Skeletal muscle cell (primary cell): Measurements from ENCODE around the gene ARF3.
A peak's percentile ranks its signal among the peaks of the same experiment; 100 is the strongest.

Experiments used
- DNase-seq: peaks from one replicate; pipeline ENCODE4 v3.0.0-alpha.2; 2010; ENCODE audit warnings: low read depth
- H3K4me3 ChIP-seq: 2 replicates; pipeline ENCODE4 v1.5.1; 2011; ENCODE audit warnings: low read depth, mild to moderate bottlenecking, control low read depth, low read length, moderate library complexity

The ARF3 gene

DNA sequence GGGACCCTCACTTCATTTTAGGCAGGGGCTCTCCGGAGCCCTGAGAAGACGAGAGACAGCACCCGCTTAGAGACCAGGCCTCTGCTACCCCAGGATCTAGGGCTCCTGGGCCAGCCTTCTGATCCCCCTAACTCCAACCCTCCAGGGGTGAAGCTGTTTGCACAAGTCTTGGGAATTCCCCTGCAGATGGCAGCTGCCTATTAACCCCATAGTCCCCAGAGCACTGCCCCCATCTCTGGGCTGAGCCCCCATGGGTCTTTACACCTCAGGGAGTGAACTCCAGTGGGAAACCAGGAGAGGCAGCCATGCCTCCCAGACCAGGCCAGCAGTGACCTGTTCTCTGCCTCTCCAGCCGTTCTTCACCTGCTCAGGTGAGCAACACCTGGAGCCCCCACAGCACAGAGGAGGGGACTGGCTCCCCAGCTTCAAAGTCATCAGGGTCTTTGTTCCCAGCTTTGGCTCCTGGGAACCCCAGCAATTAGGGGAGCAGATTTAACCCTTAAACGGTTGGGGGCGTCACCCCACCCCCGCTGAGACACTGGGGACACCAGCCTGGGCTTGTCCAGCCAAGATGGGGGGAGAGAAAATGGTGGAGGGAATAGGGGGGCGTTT, 12.0 kb upstream of the ARF3 start:
- no peak for DNase-seq
- H3K4me3 ChIP-seq = no peak overlapping the region

- DNase-seq = no peak
- no peak overlapping the region for H3K4me3 ChIP-seq
These were observed 11.2 kb upstream of the ARF3 start for GRCh38 chr12:48968467-48968866.

DNA sequence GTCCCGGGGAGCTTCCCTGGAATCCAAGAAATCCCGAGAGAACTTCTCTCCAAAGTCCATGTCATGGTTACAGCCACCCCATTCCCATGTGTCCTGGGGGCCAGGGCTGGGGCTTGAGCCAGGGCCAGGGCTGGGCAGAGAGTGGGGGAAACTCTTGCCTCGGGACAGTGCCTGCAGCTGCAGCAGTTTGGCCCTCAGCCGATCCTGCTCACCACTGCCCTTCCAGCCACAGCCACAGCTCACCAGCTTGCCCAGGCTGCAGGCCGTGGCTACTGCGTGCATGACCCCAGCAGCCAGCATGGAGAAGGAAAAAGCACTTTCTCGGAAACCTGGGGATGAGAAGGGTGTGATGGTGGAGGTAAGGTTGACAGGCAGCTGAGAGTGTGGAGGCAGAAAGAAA, 10.7 kb upstream of the ARF3 start:
- no peak for DNase-seq
- H3K4me3 ChIP-seq = no peak overlapping the region

DNA sequence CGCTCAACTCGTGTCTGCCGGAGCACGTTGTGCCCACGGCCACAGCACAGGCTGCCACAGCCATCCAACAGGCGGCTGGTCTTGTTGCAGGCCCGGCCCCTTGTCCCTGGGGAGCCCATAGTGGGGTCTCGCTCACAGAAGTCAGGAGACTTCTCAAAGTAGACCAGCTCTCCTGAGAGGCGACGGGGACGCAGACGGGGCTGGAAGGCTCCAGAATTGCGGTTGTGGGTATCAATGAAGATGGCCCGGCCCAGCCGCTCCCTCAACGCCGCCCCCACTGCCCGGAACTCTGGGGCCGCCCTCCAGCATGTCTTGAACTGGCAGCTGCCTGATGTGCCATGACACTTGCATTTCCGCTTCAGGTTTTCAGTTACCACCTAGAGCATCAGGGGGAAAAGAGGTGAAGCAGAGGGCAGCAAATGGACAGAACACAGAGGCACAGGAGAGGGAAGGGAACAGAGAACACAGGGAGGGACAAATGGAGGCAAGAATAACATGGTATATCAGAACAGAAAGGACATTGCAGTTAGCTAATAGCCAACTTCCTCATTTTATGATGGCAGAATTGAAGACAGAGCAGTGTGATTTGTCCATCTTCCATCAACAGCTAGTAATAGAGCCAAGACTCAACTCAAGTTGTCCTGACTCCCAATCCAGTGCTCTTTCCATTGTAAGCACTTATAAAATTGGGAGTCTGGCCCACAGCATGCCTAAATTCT, 9.0 kb upstream of the ARF3 start:
- H3K4me3 ChIP-seq = no peak overlapping the region

DNA sequence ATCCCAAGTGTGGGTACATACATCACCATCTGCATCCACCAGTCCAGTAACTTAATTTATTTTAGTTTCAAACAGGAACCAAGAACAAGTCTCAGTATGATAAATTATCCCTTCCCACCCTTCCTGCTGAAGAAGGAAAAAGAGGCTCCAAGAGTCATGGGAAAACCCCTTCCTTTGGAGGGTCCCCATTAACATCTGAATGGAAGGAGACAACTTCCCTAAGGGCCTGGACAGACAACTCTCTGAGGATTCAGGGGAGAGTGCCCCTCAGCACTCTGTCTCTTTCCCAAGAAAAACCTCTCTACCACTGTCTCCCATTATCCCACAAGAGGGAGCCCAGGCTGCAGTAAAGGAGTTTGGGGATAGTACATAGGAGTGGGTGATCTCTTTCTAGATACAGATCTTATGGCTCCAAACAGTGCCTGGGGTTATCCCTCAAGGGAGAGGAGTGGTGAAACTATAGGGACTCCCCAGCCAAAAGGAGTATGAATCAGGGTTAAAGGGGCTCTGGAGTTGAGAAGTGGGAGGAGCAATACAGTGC, 8.1 kb upstream of the ARF3 start:
- no peak for DNase-seq
- no peak overlapping the region for H3K4me3 ChIP-seq

More for the DNA sequence above, 9.0 kb upstream of the ARF3 start:
- no peak for DNase-seq

DNA sequence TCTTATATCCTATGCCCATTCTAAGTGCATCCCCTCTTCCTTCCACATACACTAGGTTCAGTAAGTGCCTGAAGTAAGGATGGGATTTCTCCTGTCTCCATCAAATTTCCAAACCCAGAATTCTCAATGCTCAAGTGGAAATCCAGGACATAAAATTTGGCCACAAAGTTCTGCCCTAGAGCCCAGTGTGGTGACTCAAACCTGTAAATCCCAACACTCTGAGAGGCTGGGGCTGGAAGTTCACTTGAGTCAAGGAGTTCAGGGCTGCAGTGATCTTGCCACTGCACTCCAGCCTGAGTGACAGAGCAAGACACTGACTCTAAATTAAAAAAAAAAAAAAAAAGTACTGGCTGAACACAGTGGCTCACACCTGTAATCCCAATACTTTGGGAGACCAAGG, 4.5 kb upstream of the ARF3 start:
- DNase-seq = no peak
- H3K4me3 ChIP-seq = no peak overlapping the region

DNA sequence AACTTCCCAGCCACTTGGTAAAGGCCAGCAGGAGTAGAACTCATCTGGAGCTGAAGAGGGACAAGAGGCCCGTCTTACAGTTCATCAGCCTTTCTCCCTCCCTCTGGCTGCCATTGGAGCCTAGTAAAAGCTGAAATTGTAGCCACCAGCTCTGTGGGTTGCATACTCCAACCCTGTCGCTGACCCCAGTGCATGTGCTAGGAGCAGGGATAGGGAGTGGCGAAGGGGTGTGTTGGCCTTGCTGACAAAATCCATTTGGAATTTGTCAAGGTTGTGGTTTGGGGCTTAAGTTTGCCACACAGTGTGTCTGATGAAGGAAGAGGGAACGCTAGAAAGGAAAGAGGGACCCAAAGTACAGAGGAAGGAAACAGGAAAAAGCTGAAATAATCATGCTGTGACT, 4.0 kb upstream of the ARF3 start:
- no peak for DNase-seq
- H3K4me3 ChIP-seq = no peak overlapping the region

GRCh38 chr12:48960834-48961233, 3.5 kb upstream of the ARF3 start:
- no peak overlapping the region for H3K4me3 ChIP-seq
- no peak for DNase-seq

DNA sequence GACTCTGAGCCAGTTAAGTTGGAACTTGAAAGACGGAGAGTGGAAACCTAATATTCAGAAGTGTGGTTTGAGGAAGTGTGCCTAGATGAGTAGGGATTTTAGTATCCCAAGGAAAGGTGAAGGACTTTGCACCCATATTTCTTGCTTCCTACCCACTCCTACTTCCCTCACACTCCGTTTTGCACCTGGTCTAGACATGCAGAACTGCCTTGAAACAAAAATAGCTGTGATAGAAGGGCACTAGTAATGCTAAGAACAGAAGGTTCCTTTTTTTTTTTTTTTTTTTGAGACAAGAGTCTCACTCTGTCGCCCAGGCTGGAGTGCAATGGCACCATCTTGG, 732 bp upstream of the ARF3 start:
- no peak for DNase-seq
- peak overlapping the region; percentile 95 for H3K4me3 ChIP-seq

DNA sequence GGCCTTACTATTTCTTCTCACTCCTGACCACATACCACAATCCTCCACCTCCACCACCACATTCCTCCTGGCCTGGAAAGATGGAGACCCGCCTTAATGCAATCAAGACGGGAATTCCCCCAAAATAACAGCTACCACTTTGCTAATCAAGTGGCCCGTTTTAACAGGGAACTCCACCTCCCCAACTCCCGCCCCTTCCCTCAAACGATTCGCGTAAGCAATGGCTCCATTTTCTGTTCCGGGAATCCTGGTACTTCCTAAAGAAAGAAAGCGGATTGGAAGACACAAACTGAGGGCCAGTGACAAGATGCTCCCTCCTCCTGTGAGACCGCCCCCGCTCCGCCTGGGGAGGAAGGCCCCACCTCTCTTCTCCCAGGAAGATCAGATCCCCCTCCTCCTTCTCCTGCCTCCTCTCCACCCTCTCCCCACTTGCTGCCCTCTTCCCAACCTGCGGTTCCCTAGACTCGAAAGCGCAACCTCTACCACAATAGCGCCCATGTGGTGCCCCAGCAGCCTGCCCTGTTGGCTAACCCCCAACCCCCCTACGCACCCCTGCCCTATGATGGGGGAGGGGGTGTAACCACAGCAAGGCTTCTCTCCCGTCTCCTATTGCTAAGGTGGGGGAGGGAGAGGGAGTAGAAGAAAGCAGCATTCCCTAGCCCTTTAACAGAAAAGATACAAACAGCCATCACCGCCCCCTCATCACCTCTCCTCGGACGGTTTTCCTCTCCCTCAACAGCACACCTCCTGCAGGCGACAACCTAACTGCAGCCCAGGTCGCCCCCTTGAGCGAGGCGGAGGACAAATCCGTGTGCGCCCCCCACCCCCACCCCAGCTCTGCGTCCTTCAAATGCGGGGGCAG, 777 bp downstream of the ARF3 start:
- H3K4me3 ChIP-seq = peak overlapping the region; percentile 95
- DNase-seq = peak; percentile 93

GRCh38 chr12:48954841-48955501, 2.3 kb downstream of the ARF3 start:
- H3K4me3 ChIP-seq = no peak overlapping the region
- no peak for DNase-seq

DNA sequence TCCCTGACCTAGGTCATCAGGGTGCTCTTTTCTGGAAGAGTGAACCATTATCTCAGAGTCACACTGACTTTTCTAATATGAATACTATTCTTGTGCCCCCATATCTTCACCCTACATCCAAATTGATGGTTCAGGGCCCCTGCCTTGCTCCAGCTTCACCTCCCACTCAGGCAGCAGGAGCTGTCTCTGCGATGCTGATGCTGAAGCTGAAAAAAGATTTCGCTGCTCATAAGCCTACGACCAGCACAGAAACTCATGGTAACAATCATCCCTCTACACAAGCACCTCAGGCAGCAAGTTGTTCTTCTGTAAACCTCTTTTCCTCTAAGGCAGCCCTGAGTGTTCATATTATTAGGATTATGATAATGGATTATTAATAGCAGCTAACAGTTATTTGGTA, 3.2 kb downstream of the ARF3 start:
- no peak for DNase-seq

GRCh38 chr12:48952691-48953090, 4.6 kb downstream of the ARF3 start:
- DNase-seq = no peak
- H3K4me3 ChIP-seq = no peak overlapping the region

More for the DNA sequence above, 3.2 kb downstream of the ARF3 start:
- no peak overlapping the region for H3K4me3 ChIP-seq

- DNase-seq = no peak
- H3K4me3 ChIP-seq = no peak overlapping the region
These were observed 9.6 kb downstream of the ARF3 start for GRCh38 chr12:48947727-48948126.

DNA sequence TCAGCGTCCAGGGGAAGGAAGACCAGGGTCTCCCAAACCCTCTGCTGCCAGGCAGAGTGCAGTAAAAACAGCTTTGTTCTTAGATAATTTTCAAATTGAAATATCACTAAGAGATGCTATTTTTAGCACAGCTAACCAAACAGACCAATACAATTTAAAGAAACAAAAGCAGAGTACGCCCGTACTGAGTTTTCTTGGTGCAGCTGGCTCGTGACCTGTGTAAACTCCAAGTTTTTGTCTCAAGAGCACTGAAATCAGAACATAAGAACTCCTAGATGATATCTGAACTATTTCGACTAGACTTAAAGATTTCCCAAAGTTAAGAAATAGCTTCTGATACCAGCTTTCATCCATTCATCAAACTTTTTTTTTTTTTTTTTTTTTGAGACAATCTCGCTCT, 10.3 kb downstream of the ARF3 start:
- H3K4me3 ChIP-seq = no peak overlapping the region

DNA sequence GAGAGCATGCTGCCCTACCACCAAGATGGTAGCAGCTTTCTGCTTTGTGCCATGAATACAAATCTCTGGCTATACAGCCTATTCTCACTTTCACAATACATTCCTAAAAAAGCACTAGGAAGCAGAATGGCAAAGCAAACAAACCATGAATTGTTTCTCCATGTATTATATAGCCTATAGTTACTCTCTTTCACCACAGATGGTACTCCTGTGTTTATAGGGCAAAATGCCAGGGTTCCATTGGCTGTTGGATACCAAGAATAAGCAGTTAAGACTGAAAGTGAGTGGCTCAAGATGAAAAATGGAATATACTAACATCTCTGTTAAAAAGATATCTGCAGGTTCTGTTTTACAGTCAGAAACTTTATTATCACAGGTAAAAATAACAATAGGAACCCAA, 11.1 kb downstream of the ARF3 start:
- no peak overlapping the region for H3K4me3 ChIP-seq
- DNase-seq = no peak

More for the DNA sequence above, 10.3 kb downstream of the ARF3 start:
- no peak for DNase-seq

DNA sequence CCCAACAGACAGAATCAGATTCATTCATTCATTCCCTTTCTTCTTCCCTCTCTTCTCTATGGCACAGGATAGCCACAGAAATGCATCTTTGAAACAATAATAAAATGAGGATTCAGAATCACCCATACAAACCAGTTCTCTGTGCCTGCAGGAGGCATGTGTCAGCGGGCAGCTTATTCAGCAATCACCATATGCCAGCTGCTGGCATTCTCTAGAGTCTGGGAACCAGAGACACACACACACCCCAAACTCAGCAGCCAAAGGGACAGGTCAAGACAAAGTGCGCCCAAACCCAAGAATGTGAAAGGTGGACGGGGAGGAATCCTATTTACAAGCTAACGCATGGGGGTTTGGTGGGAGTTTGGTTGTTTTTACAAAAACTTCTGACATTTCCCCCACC, 14.1 kb downstream of the ARF3 start:
- DNase-seq = no peak

DNA sequence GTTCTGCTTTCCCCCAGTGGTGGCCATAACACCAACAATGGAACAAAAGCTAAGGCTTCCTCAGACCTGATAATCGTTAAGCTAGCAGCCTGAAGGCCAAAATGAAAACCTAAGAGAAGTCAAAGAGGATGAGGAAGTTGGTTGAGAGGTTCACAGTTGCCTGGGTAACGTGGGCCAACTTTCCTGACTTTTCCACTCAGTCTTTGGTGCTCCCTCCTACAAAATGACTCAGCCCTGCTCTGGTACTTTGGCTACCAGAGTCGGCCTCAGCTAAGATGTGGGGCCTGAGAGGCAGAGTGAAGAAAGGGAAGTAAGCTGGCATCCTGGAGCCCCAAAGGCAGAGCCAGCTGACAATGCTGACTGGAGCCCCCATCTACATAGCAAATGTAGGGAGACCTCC, 17.1 kb downstream of the ARF3 start:
- no peak for DNase-seq

More for the DNA sequence above, 14.1 kb downstream of the ARF3 start:
- no peak overlapping the region for H3K4me3 ChIP-seq

GRCh38 chr12:48938805-48939204, 18.5 kb downstream of the ARF3 start:
- H3K4me3 ChIP-seq = no peak overlapping the region
- DNase-seq = no peak

More for the DNA sequence above, 17.1 kb downstream of the ARF3 start:
- no peak overlapping the region for H3K4me3 ChIP-seq

- no peak for DNase-seq
- H3K4me3 ChIP-seq = no peak overlapping the region
These were observed 20.1 kb downstream of the ARF3 start for GRCh38 chr12:48937170-48937569.
